GM18867 (cell line): ENCODE results near the gene DIMT1.
A peak's percentile ranks its signal among the peaks of the same experiment; 100 is the strongest.

Experiments used
- ATAC-seq: cut with Tn5 transposase; IDR thresholded peaks from one replicate; pipeline ENCODE4 v1.9.1; 2021; ENCODE audit warnings: mild to moderate bottlenecking, moderate library complexity; ENCODE audit not compliant: unreplicated experiment

Gene DIMT1

GRCh38 chr5:62403411-62404250, at the start of gene DIMT1:
DIMT1 (minus strand) TSS chr5:62403905; CDS start chr5:62403772, 133 bp downstream.
- ATAC-seq, result peak; percentile 96

GRCh38 chr5:62450259-62450658, 46.6 kb upstream of the DIMT1 start:
- no peak for ATAC-seq

- ATAC-seq, result no peak
These were observed 44.8 kb upstream of the DIMT1 start for GRCh38 chr5:62448528-62448927.

GRCh38 chr5:62432621-62433064, 28.9 kb upstream of the DIMT1 start:
- ATAC-seq, result no peak

- ATAC-seq, result no peak
These were observed 28.3 kb upstream of the DIMT1 start for GRCh38 chr5:62431735-62432620.

GRCh38 chr5:62424763-62425162, 21.1 kb upstream of the DIMT1 start:
- ATAC-seq, result no peak

- no peak for ATAC-seq
These were observed 17.7 kb upstream of the DIMT1 start for GRCh38 chr5:62421414-62421813.

GRCh38 chr5:62419609-62420008, 15.9 kb upstream of the DIMT1 start:
- ATAC-seq, result no peak

GRCh38 chr5:62418462-62419076, 14.9 kb upstream of the DIMT1 start:
- ATAC-seq, result no peak

- ATAC-seq, result no peak
These were observed 10.0 kb upstream of the DIMT1 start for GRCh38 chr5:62413711-62414110.

- ATAC-seq, result peak; percentile 96
These were observed 9.0 kb upstream of the DIMT1 start, which contains the start of gene IPO11 for GRCh38 chr5:62412549-62413329. IPO11 (plus strand) TSS chr5:62412763; CDS start chr5:62437280, 24,517 bp downstream.

GRCh38 chr5:62395210-62395950, 8.3 kb downstream of the DIMT1 start:
- ATAC-seq, result no peak

GRCh38 chr5:62386824-62387223, 16.9 kb downstream of the DIMT1 start:
- no peak for ATAC-seq

- no peak for ATAC-seq
These were observed 17.8 kb downstream of the DIMT1 start for GRCh38 chr5:62385816-62386400.

- ATAC-seq, result no peak
These were observed 18.6 kb downstream of the DIMT1 start for GRCh38 chr5:62385131-62385530.

GRCh38 chr5:62376064-62376463, 27.6 kb downstream of the DIMT1 start:
- no peak for ATAC-seq

- ATAC-seq, result no peak
These were observed 28.1 kb downstream of the DIMT1 start for GRCh38 chr5:62375627-62376026.

- ATAC-seq, result no peak
These were observed 29.6 kb downstream of the DIMT1 start for GRCh38 chr5:62374090-62374489.

- ATAC-seq, result no peak
These were observed 30.3 kb downstream of the DIMT1 start for GRCh38 chr5:62373382-62373781.
